ENCODE data around the gene DNAAF5.

- TF ChIP-seq CTCF (conservative IDR thresholded peaks at IDR 0.05; ENCODE audit: low read length) (no peak), EZH2phosphoT487 (IDR thresholded peaks at IDR 0.05; ENCODE audit: borderline replicate concordance) (no peak)
These were observed 8.3 kb downstream of the DNAAF5 start for GRCh38 chr7:734808-735207.
